ENCODE data around the gene GAS2L3. TPM values are rescaled to one million over a fixed set of nuclear protein-coding genes. Genes with fewer than 3 reads are reported as not detected.
A peak's percentile ranks its signal among the peaks of the same experiment; 100 is the strongest.

The GAS2L3 gene
- total and polyA plus RNA-seq, 7 donors, result 0.26 to 1.8 (median 0.61) TPM

- DNase-seq, result no peak
- peaks cover 0 to 2% (median 0%) of the 10 kb centered on the region in 3 donors for H3K27me3 ChIP-seq (ENCODE audit: insufficient read depth in 3 of 3, low read length in 2 of 3)
- H3K36me3 ChIP-seq (ENCODE audit: insufficient read depth in 1 of 2, low read depth in 1 of 2), result no peaks in the 10 kb centered on the region
- H3K4me1 ChIP-seq, result no peaks in the 10 kb centered on the region
- no peak overlapping the region for H3K27ac ChIP-seq
- TF ChIP-seq CTCF (IDR thresholded peaks at IDR 0.05), result no peak
- 34 to 40% (median 38%) methylated on average over 7 of the region's 7 CpGs for WGBS, 3 donors
- no peak for ATAC-seq
- no peak overlapping the region for H3K4me3 ChIP-seq
- intact Hi-C loops (cut with DNase I), result no loop called here
- no peaks in the 10 kb centered on the region for H3K9me3 ChIP-seq
Measured at GRCh38 chr12:100671396-100672074, 98.1 kb downstream of the GAS2L3 start.

- H3K9me3 ChIP-seq, result no peaks in the 10 kb centered on the region
- TF ChIP-seq CTCF (IDR thresholded peaks at IDR 0.05), result peak; percentile 28
- 44 to 60% (median 56%) methylated on average over 2 of the region's 2 CpGs for whole genome bisulfite sequencing, 3 donors
- intact Hi-C loops (cut with DNase I), result no loop called here
- H3K27ac ChIP-seq, result no peak overlapping the region
- no peak for ATAC-seq
- no peaks in the 10 kb centered on the region for H3K36me3 ChIP-seq (ENCODE audit: insufficient read depth in 1 of 2, low read depth in 1 of 2)
- no peak overlapping the region for H3K4me3 ChIP-seq
- peaks cover 0 to 2% (median 0%) of the 10 kb centered on the region in 3 donors for H3K27me3 ChIP-seq (ENCODE audit: insufficient read depth in 3 of 3, low read length in 2 of 3)
- peak in 1 of 2 donors; percentile 52 for DNase-seq
- H3K4me1 ChIP-seq, result no peaks in the 10 kb centered on the region
Measured at GRCh38 chr12:100672075-100672592, 98.7 kb downstream of the GAS2L3 start.

- H3K36me3 ChIP-seq (ENCODE audit: insufficient read depth in 1 of 2, low read depth in 1 of 2), result no peaks in the 10 kb centered on the region
- 68 to 76% (median 71%) methylated on average over 7 of the region's 7 CpGs for WGBS, 3 donors
- intact Hi-C loops (cut with DNase I), result no loop called here
Measured at GRCh38 chr12:100674036-100674888, 100.8 kb downstream of the GAS2L3 start.

More at GRCh38 chr12:100674036-100674888, 100.8 kb downstream of the GAS2L3 start:
- Histone ChIP-seq H3K9me3 (no peaks in the 10 kb centered on the region), H3K4me3 (no peak overlapping the region), H3K4me1 (no peaks in the 10 kb centered on the region), H3K27ac (no peak overlapping the region), H3K27me3 (ENCODE audit: insufficient read depth in 3 of 3, low read length in 2 of 3) (peaks cover 0 to 4% (median 0%) of the 10 kb centered on the region in 3 donors)
- DNase-seq (no peak), ATAC-seq (no peak)
- no peak for TF ChIP-seq CTCF (IDR thresholded peaks at IDR 0.05)

Other genes with a start within 250 kb of the GAS2L3 start
- not detected for gene SLC17A8, start 216.6 kb upstream of the GAS2L3 start, total RNA-seq
- gene SLC17A8, start 216.6 kb upstream of the GAS2L3 start, polyA plus RNA-seq, result under 1 TPM in 1 of 3 donors, not detected in 2; 0.08 TPM
- gene NR1H4, start 99.8 kb upstream of the GAS2L3 start, total RNA-seq, result under 1 TPM in 1 of 4 donors, not detected in 3; 0.18 TPM
- gene NR1H4, start 99.8 kb upstream of the GAS2L3 start, polyA plus RNA-seq, result not detected
- gene ANO4, start 221.1 kb downstream of the GAS2L3 start, total RNA-seq, result under 1 TPM in 1 of 4 donors, not detected in 3; 0.11 TPM
- under 1 TPM in 2 of 3 donors, not detected in 1; 0.03 TPM for gene ANO4, start 221.1 kb downstream of the GAS2L3 start, polyA plus RNA-seq

Measured in psoas muscle (tissue), 8 donors.